ENCODE results near the gene NFYC. TPM values are rescaled to one million over a fixed set of nuclear protein-coding genes. Genes with fewer than 3 reads are reported as not detected.

NFYC gene
- total RNA-seq (2021; ENCODE audit: unreplicated experiment): 63.3 TPM
- 70.5 and 71.3 TPM in 2 replicates for polyA plus RNA-seq (2012)
- Bru-seq, nascent RNA: percentile 86 among the genes with signal in this experiment
- BruChase-seq, experiment 1, labeled RNA remaining after a 6-hour chase: percentile 73 among the genes with signal in this experiment
- BruChase-seq, experiment 2, labeled RNA remaining after a 2-hour chase: percentile 69 among the genes with signal in this experiment
- long read RNA-seq, transcript NFYC-213 (10 exons, 1,950 nt): major isoform, 56 of 97 reads
- long read RNA-seq, partial matches to known transcripts: 7 of 97 reads
- long read RNA-seq, other reads (novel, unspliced or antisense): 26 of 97 reads

- ATAC-seq: peak; percentile 92
- peak within 1 kb of the TSS; percentile 28 for H2AFZ ChIP-seq (ENCODE audit: low read depth, low read length, poor library complexity, severe bottlenecking)
- RAD21 ChIA-PET (ENCODE audit: low non-redundant PET in 1 of 2, low total read pairs in 2 of 2, uncharacterized antibody in 2 of 2, unreplicated experiment in 2 of 2): interaction anchor here in 1 of 2 experiments (0.7 kb wide), 1 partner anchor 23 kb away, joined by 4 read pairs; no protein-coding TSS in a partner anchor
- TF ChIP-seq FOSL1 (IDR thresholded peaks at IDR 0.05; ENCODE audit: low read depth): no peak
- peak; percentile 90 for TF ChIP-seq POLR2AphosphoS5 (IDR thresholded peaks at IDR 0.05; ENCODE audit: low read depth, low read length)
- TF ChIP-seq SIN3A (IDR thresholded peaks at IDR 0.05; ENCODE audit: low read depth): peak; percentile 77
- TF ChIP-seq YY1 (IDR thresholded peaks at IDR 0.05; ENCODE audit: extremely low read depth, insufficient replicate concordance, low read depth, low read length): peak; percentile 92
- peak; percentile 97 for TF ChIP-seq ZBTB33 (IDR thresholded peaks at IDR 0.05; ENCODE audit: extremely low read depth, insufficient replicate concordance, low read length)
- TF ChIP-seq EZH2phosphoT487 (IDR thresholded peaks at IDR 0.05; ENCODE audit: borderline replicate concordance): no peak
- TF ChIP-seq, protein P1, sequence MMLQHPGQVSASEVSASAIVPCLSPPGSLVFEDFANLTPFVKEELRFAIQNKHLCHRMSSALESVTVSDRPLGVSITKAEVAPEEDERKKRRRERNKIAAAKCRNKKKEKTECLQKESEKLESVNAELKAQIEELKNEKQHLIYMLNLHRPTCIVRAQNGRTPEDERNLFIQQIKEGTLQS (IDR thresholded peaks at IDR 0.05): no peak
- TF ChIP-seq SP1 (IDR thresholded peaks at IDR 0.05; ENCODE audit: low read depth): peak; percentile 81
- peak; percentile 91 for TF ChIP-seq EGR1 (IDR thresholded peaks at IDR 0.05; ENCODE audit: low read depth)
- TF ChIP-seq CTCF (IDR thresholded peaks at IDR 0.05 in 2 of 3, conservative IDR thresholded peaks at IDR 0.05 in 1 of 3; ENCODE audit: borderline replicate concordance in 1 of 3, insufficient read depth in 1 of 3, low read depth in 2 of 3, low read length in 2 of 3): 0 out of 6 replicates have a peak, but pooled peaks of 1 of the 3 experiments have one; percentile 4
- TF ChIP-seq RAD21 (IDR thresholded peaks at IDR 0.05; ENCODE audit: low read depth): no peak
- TF ChIP-seq ZFX (IDR thresholded peaks at IDR 0.05): peak; percentile 60
- TF ChIP-seq SRF (IDR thresholded peaks at IDR 0.05; ENCODE audit: low read depth): peak; percentile 52; the same call in 1 of the 2 replicates
- TF ChIP-seq CBX3 (IDR thresholded peaks at IDR 0.05; ENCODE audit: low read depth): peak; percentile 99
- TF ChIP-seq, protein P2, sequence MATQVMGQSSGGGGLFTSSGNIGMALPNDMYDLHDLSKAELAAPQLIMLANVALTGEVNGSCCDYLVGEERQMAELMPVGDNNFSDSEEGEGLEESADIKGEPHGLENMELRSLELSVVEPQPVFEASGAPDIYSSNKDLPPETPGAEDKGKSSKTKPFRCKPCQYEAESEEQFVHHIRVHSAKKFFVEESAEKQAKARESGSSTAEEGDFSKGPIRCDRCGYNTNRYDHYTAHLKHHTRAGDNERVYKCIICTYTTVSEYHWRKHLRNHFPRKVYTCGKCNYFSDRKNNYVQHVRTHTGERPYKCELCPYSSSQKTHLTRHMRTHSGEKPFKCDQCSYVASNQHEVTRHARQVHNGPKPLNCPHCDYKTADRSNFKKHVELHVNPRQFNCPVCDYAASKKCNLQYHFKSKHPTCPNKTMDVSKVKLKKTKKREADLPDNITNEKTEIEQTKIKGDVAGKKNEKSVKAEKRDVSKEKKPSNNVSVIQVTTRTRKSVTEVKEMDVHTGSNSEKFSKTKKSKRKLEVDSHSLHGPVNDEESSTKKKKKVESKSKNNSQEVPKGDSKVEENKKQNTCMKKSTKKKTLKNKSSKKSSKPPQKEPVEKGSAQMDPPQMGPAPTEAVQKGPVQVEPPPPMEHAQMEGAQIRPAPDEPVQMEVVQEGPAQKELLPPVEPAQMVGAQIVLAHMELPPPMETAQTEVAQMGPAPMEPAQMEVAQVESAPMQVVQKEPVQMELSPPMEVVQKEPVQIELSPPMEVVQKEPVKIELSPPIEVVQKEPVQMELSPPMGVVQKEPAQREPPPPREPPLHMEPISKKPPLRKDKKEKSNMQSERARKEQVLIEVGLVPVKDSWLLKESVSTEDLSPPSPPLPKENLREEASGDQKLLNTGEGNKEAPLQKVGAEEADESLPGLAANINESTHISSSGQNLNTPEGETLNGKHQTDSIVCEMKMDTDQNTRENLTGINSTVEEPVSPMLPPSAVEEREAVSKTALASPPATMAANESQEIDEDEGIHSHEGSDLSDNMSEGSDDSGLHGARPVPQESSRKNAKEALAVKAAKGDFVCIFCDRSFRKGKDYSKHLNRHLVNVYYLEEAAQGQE (IDR thresholded peaks at IDR 0.05; ENCODE audit: low read depth): no peak
- no peak for TF ChIP-seq EZH2 (IDR thresholded peaks at IDR 0.05)
Measured at GRCh38 chr1:40691538-40692428, at the start of gene NFYC. NFYC (plus strand) TSS chr1:40691704; CDS start chr1:40738844, 47,140 bp downstream.

More at GRCh38 chr1:40691538-40692428, at the start of gene NFYC:
- Histone ChIP-seq H3K4me1 (ENCODE audit: control insufficient read depth in 1 of 2, insufficient read depth in 2 of 2, low read length in 2 of 2) (peaks cover 4 to 18% of the 10 kb centered on the region in 2 experiments; a peak in 3 of 4 replicates), H3K27ac (ENCODE audit: low read depth, low read length) (peak within 1 kb of the TSS; percentile 98), H3K9me3 (ENCODE audit: control insufficient read depth in 1 of 2, insufficient read depth in 1 of 2, low read depth in 1 of 2, low read length in 2 of 2) (no peaks in the 10 kb centered on the region), H3K4me3 (replicated peaks in 1 of 2; ENCODE audit: low read depth in 1 of 2, low read length in 2 of 2) (peak within 1 kb of the TSS; percentile 68 to 76), H3K9me2 (ENCODE audit: insufficient read depth) (no peaks in the 10 kb centered on the region), H3K36me3 (ENCODE audit: control insufficient read depth in 1 of 2, insufficient read depth in 2 of 2, low read length in 2 of 2) (no peaks in the 10 kb centered on the region), H3K79me2 (ENCODE audit: insufficient read depth, low read length) (peaks cover 64% of the 10 kb centered on the region), H3K9ac (ENCODE audit: low read length) (peak within 1 kb of the TSS; percentile 96), H3K27me3 (ENCODE audit: insufficient read depth, low read length) (no peaks in the 10 kb centered on the region), H3K4me2 (ENCODE audit: low read length) (peak within 1 kb of the TSS; percentile 83), H4K20me1 (ENCODE audit: insufficient read depth) (no peaks in the 10 kb centered on the region)
- POLR2A ChIA-PET: interaction anchor here (0.6 to 4.2 kb wide), 17 partner anchors 9 to 161 kb away, joined by 3 to 32 read pairs (median 4); partner anchors contain the start of genes RIMS3 and ZNF684
- BruUV-seq (replicated peaks): no TSS peak
- peak; percentile 98 for DNase-seq (ENCODE audit: low read depth, low spot score)
- CTCF ChIA-PET: interaction anchor here (0.9 to 2.3 kb wide), 5 partner anchors 11 to 548 kb away, joined by 3 to 7 read pairs (median 4); partner anchors contain the start of gene RIMS3
- intact Hi-C loops (cut with micrococcal nuclease): no loop called here
